CD4-positive, CD25-positive, alpha-beta regulatory T cell (primary cell): Measurements from ENCODE around the gene CXCL10. TPM values are rescaled to one million over a fixed set of nuclear protein-coding genes. Genes with fewer than 3 reads are reported as not detected.
"Not testable (repeated sequence)": the region's sequence is repeated elsewhere in the genome, so short reads cannot be mapped to it uniquely, and the experiment has no call there.

Source experiments
- ATAC-seq, 2 donors: fragments of 150-1000 bp; cut with Tn5 transposase; one replicate each; pipeline ENCODE4 v1.10.0; 2021; ENCODE audit warnings: low read depth in 2 of 2, moderate number of reproducible peaks in 2 of 2, moderate library complexity in 1 of 2
- DNase-seq, 3 donors: peaks; one replicate each; pipeline versions ENCODE4 v3.0.0 to v3.0.0-alpha.2; 2012 to 2022; ENCODE audit warnings: mixed read lengths in 1 of 3
- H3K27ac ChIP-seq: one replicate; pipeline ENCODE4 v1.7.0; 2013; ENCODE audit warnings: mild to moderate bottlenecking, low read length; ENCODE audit not compliant: insufficient read depth, poor library complexity, severe bottlenecking
- H3K27me3 ChIP-seq: one replicate; pipeline ENCODE4 v1.7.0; 2013; ENCODE audit warnings: low read length; ENCODE audit not compliant: control insufficient read depth, insufficient read depth
- H3K36me3 ChIP-seq: one replicate; pipeline ENCODE4 v1.7.0; 2013; ENCODE audit warnings: mild to moderate bottlenecking, low read length, moderate library complexity; ENCODE audit not compliant: control insufficient read depth, insufficient read depth
- H3K4me1 ChIP-seq: 2 replicates; pipeline ENCODE4 v1.7.0; 2013; ENCODE audit warnings: mild to moderate bottlenecking, low read length; ENCODE audit not compliant: insufficient read depth, control insufficient read depth, poor library complexity, severe bottlenecking
- H3K4me3 ChIP-seq: one replicate; pipeline ENCODE4 v1.7.0; 2013; ENCODE audit warnings: low read depth, mild to moderate bottlenecking, low read length, moderate library complexity
- H3K9me3 ChIP-seq, 2 experiments: 1 replicate in 1 of 2; 2 replicates in 1 of 2; pipeline ENCODE4 v1.7.0; 2013; ENCODE audit warnings: low read length in 2 of 2, mild to moderate bottlenecking in 1 of 2, moderate library complexity in 1 of 2; ENCODE audit not compliant: control insufficient read depth in 2 of 2
- H3K27ac Mint-ChIP-seq, 3 donors: one replicate each; pipeline ENCODE4 v1.8.0; 2020 to 2022; ENCODE audit warnings: mild to moderate bottlenecking in 3 of 3, mixed read lengths in 3 of 3, moderate library complexity in 2 of 3
- H3K27me3 Mint-ChIP-seq: one replicate; pipeline ENCODE4 v1.8.0; 2022; ENCODE audit warnings: mild to moderate bottlenecking, mixed read lengths
- H3K36me3 Mint-ChIP-seq: one replicate; pipeline ENCODE4 v1.8.0; 2020; ENCODE audit warnings: mixed read lengths
- H3K4me1 Mint-ChIP-seq, 4 donors: one replicate each; pipeline ENCODE4 v1.8.0; 2020 to 2022; ENCODE audit warnings: mixed read lengths in 4 of 4, mild to moderate bottlenecking in 1 of 4
- H3K4me3 Mint-ChIP-seq, 4 donors: one replicate each; pipeline ENCODE4 v1.8.0; 2020 to 2022; ENCODE audit warnings: mild to moderate bottlenecking in 4 of 4, mixed read lengths in 4 of 4, moderate library complexity in 3 of 4
- H3K9me3 Mint-ChIP-seq, 7 donors: one replicate each; pipeline ENCODE4 v1.8.0; 2020 to 2022; ENCODE audit warnings: mixed read lengths in 7 of 7, mild to moderate bottlenecking in 3 of 7, moderate library complexity in 2 of 7
- polyA plus RNA-seq, 4 donors: library from polyadenylated mRNA; unstranded; fragments of 300-500 nt; fragmentation: Illumina TruSeq; gene quantifications; one replicate each; pipeline ENCODE4 v1.2.3, GENCODE V29; 2021
- total RNA-seq: library from RNA; stranded (reverse); gene quantifications from one replicate; pipeline ENCODE4 v1.2.3, GENCODE V29; 2022

Gene CXCL10
- total and polyA plus RNA-seq, 5 donors from 2014 or later = not detected

DNA sequence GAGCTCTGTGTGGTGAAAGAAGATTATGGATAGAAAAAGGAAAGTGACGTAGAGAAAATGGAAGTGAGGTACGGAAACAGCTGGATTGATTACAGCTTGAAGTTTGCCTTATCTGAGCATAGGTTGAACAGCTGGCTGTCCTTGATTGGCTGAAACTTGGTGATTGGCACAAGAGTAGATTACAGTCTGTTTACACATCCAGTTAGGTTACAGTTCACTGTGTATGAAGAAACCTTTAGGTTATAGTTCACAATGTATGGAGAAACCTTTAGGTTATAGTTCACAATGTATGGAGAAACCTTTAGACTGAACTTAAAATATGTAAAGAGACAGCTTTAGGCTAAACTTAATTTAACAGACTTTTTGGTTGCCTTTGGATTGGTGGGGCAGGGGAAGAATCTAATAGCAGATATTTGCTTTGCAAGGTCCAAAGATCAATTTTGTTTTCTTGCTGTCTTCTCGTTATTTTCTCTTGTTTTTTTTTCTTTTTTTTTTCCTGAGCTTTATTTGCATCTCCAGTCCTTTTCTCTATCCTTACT, 35.7 kb upstream of the CXCL10 start:
- Mint-ChIP-seq H3K27me3 (peaks cover 4% of the 10 kb centered on the region), H3K4me1 (peaks cover 0 to 5% (median 0%) of the 10 kb centered on the region in 4 donors), H3K4me3 (no peak overlapping the region), H3K27ac (no peak overlapping the region), H3K36me3 (no peaks in the 10 kb centered on the region), H3K9me3 (no peaks in the 10 kb centered on the region)
- Histone ChIP-seq H3K9me3 (no peaks in the 10 kb centered on the region), H3K4me3 (no peak overlapping the region), H3K36me3 (no peaks in the 10 kb centered on the region), H3K4me1 (no peaks in the 10 kb centered on the region), H3K27ac (no peak overlapping the region), H3K27me3 (no peaks in the 10 kb centered on the region)
- ATAC-seq (no peak), DNase-seq (no peak)

DNA sequence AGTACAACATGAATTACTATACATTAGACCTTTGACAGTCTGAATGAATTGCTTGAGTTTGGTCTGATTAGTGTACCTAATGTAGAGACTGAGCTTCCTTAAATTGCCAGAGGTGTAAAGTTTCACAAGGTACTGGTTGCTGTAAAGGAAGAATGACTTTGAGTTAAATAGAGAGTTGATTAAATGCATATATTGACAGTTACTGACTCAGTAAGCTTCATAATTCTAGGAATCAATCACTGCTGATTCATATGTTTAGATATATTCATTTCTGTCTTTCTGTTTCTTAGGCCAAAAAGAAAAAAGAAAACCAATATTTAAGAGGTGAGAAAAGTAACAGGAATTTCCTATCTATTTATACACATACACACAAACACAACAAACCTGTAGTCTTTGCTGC, 35.0 kb upstream of the CXCL10 start:
- Mint-ChIP-seq H3K4me3 (no peak overlapping the region), H3K4me1 (peaks cover 0 to 5% (median 0%) of the 10 kb centered on the region in 4 donors), H3K27me3 (peaks cover 8% of the 10 kb centered on the region), H3K9me3 (no peaks in the 10 kb centered on the region), H3K27ac (no peak overlapping the region), H3K36me3 (no peaks in the 10 kb centered on the region)
- Histone ChIP-seq H3K4me3 (no peak overlapping the region), H3K9me3 (no peaks in the 10 kb centered on the region), H3K36me3 (no peaks in the 10 kb centered on the region), H3K27me3 (no peaks in the 10 kb centered on the region), H3K27ac (no peak overlapping the region), H3K4me1 (no peaks in the 10 kb centered on the region)
- DNase-seq (peak in 1 of 3 donors; percentile 12), ATAC-seq (no peak)

DNA sequence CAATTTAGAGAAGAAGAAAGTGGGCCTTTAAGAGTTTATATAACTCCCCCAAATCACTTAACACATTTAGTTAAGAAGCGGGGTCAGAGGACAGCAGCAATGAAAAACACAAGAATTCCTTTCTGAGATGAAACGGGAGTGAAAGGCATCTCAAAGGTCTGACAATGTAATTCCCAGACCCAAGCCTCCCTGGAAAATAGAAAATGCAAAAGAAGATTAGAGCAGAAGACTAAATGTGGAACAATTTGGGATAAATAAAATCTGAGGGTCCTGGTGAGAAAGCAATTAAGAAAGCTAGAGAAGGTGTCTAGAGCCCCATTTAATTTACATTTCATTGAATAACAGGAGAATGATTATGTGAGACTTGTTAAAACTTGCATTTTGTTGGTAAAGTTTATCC, 32.1 kb upstream of the CXCL10 start:
- H3K4me1 Mint-ChIP-seq = peaks cover 0 to 5% (median 0%) of the 10 kb centered on the region in 4 donors
- no peaks in the 10 kb centered on the region for H3K9me3 Mint-ChIP-seq
- no peaks in the 10 kb centered on the region for H3K36me3 ChIP-seq
- H3K9me3 ChIP-seq = no peaks in the 10 kb centered on the region
- ATAC-seq (no peak), DNase-seq (no peak)
- no peaks in the 10 kb centered on the region for H3K4me1 ChIP-seq
- H3K27ac Mint-ChIP-seq = no peak overlapping the region
- H3K27me3 Mint-ChIP-seq = peaks cover 8% of the 10 kb centered on the region
- H3K4me3 ChIP-seq = no peak overlapping the region
- no peak overlapping the region for H3K27ac ChIP-seq
- no peaks in the 10 kb centered on the region for H3K36me3 Mint-ChIP-seq
- no peak overlapping the region for H3K4me3 Mint-ChIP-seq
- H3K27me3 ChIP-seq = no peaks in the 10 kb centered on the region

DNA sequence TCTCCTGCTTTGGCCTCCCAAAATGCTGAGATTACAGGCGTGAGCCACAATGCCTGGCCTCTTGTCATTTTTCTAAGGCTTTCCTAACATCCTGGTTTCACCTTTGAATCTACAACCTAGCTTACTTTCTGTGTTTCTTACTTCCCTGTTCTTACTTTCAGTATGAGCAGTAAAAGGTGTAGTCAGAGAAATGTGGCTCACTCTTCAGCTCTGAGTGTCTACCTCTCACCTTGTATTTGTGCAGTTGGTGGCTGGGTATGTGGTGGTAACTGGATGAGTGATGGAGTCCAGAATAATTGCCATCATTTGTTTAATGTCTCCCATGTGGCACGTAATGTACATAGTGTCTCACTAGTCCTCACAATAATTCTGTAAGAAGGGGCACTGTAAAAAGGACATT, 31.7 kb upstream of the CXCL10 start:
- DNase-seq = peak in 1 of 3 donors; percentile 26

DNA sequence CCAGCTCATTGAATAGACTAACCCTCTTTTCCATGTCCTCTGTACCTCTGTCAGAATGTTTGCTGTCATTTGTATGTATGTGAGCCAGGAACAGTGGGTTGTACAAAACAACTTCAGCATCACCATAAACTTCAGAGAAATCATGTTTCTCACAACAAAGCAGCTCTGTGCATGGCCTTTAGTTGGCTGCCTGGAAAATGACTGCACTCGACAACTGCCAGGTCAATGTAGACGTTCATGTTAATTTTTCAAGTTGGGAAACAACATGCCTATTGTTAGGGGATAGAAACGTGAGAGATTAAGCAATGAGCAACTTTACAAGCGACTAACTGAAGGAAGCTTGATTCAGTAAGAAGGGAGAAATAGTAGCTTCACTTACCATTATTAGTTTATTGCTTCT, 30.4 kb upstream of the CXCL10 start:
- no peak overlapping the region for H3K27ac ChIP-seq
- no peak overlapping the region for H3K27ac Mint-ChIP-seq
- no peaks in the 10 kb centered on the region for H3K36me3 ChIP-seq
- no peak overlapping the region for H3K4me3 ChIP-seq
- no peaks in the 10 kb centered on the region for H3K27me3 ChIP-seq
- ATAC-seq = no peak
- peaks cover 8% of the 10 kb centered on the region for H3K27me3 Mint-ChIP-seq
- peaks cover 0 to 1% (median 0%) of the 10 kb centered on the region in 4 donors for H3K4me1 Mint-ChIP-seq
- H3K9me3 ChIP-seq = no peaks in the 10 kb centered on the region
- H3K4me1 ChIP-seq = no peaks in the 10 kb centered on the region
- H3K9me3 Mint-ChIP-seq = no peaks in the 10 kb centered on the region
- H3K4me3 Mint-ChIP-seq = no peak overlapping the region
- no peak for DNase-seq
- H3K36me3 Mint-ChIP-seq = no peaks in the 10 kb centered on the region

More for the DNA sequence above, 31.7 kb upstream of the CXCL10 start:
- Mint-ChIP-seq H3K36me3 (no peaks in the 10 kb centered on the region), H3K4me3 (no peak overlapping the region), H3K4me1 (peaks cover 0 to 5% (median 0%) of the 10 kb centered on the region in 4 donors), H3K27me3 (peaks cover 8% of the 10 kb centered on the region), H3K27ac (no peak overlapping the region), H3K9me3 (no peaks in the 10 kb centered on the region)
- Histone ChIP-seq H3K27ac (no peak overlapping the region), H3K27me3 (no peaks in the 10 kb centered on the region), H3K4me3 (no peak overlapping the region), H3K4me1 (no peaks in the 10 kb centered on the region), H3K36me3 (no peaks in the 10 kb centered on the region), H3K9me3 (no peaks in the 10 kb centered on the region)
- ATAC-seq = peak in 1 of 2 donors; percentile 53

DNA sequence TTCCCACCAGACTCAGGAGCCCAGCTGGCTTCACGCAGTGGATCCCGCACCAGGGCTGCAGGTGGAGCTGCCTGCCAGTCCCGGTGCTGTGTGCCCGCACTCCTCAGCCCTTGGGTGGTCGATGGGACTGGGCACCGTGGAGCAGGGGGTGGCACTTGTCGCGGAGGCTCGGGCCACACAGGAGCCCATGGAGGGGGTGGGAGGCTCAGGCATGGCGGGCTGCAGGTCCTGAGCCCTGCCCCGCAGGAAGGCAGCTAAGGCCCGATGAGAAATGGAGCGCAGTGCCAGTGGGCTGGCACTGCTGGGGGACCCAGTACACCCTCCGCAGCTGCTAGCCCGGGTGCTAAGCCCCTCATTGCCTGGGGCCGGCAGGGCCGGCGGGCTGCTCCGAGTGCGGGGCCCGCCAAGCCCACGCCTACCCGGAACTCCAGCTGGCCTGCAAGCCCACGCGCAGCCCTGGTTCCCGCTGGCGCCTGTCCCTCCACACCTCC, 27.3 kb upstream of the CXCL10 start:
- not testable (repeated sequence) for H3K36me3 Mint-ChIP-seq, H3K9me3 Mint-ChIP-seq, H3K4me1 Mint-ChIP-seq, H3K4me1 ChIP-seq, DNase-seq, H3K4me3 ChIP-seq, H3K27me3 Mint-ChIP-seq, H3K27ac Mint-ChIP-seq, H3K27me3 ChIP-seq, H3K4me3 Mint-ChIP-seq, ATAC-seq, H3K36me3 ChIP-seq, H3K27ac ChIP-seq, H3K9me3 ChIP-seq

DNA sequence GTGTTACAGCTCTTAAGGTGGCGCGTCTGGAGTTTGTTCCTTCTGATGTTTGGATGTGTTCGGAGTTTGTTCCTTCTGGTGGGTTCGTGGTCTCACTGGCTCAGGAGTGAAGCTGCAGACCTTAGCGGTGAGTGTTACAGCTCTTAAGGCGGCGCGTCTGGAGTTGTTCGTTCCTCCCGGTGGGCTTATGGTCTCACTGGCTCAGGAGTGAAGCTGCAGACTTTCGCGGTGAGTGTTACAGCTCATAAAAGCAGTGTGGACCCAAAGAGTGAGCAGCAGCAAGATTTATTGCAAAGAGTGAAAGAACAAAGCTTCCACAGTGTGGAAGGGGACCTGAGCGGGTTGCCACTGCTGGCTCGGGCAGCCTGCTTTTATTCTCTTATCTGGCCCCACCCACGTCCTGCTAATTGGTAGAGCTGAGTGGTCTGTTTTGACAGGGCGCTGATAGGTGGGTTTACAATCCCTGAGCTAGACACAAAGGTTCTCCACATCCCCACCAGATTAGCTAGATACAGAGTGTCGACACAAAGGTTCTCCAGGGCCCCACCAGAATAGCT, 26.6 kb upstream of the CXCL10 start:
- not testable (repeated sequence) for H3K4me3 ChIP-seq, H3K4me1 Mint-ChIP-seq, H3K4me1 ChIP-seq, H3K9me3 Mint-ChIP-seq, H3K27ac ChIP-seq, ATAC-seq, H3K36me3 Mint-ChIP-seq, H3K4me3 Mint-ChIP-seq, H3K36me3 ChIP-seq, H3K27me3 ChIP-seq, H3K27me3 Mint-ChIP-seq, H3K9me3 ChIP-seq, DNase-seq
- peak overlapping the region in 1 of 3 donors; percentile 38 for H3K27ac Mint-ChIP-seq

DNA sequence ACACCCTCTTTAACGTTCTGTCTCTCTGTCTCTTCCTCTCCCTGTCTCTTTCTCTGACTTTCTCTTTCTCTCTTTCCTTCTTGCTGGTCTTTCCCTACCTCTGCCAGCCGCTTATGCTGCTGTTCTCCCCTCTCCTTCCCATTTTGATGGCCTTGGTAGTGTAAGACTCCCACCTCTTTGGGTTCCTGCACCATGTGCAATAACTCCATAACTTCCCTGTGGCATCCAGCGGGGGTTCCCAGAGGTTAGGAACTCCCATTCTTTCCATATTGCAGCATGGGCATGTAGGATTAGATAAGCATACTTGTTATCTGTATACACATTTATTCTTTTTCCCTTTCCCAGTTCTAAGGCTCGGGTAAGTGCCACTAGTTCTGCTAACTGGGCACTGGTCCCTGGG, 21.4 kb upstream of the CXCL10 start:
- H3K27me3 ChIP-seq, H3K9me3 ChIP-seq, H3K9me3 Mint-ChIP-seq, H3K4me3 Mint-ChIP-seq, H3K4me3 ChIP-seq, ATAC-seq, H3K4me1 ChIP-seq, H3K27ac ChIP-seq, H3K27ac Mint-ChIP-seq, H3K4me1 Mint-ChIP-seq, H3K36me3 Mint-ChIP-seq, DNase-seq, H3K36me3 ChIP-seq: not testable (repeated sequence)
- H3K27me3 Mint-ChIP-seq = peaks cover 17% of the 10 kb centered on the region
